A172 (cell line): ENCODE measurements around the gene ANKRD13B. TPM values are rescaled to one million over a fixed set of nuclear protein-coding genes. Genes with fewer than 3 reads are reported as not detected.

Experiments used
- DNase-seq: peaks from one replicate; pipeline ENCODE4 v3.0.0-alpha.2; 2015; ENCODE audit warnings: low spot score
- total RNA-seq: library from RNA; depleted of rRNA; stranded (reverse); fragments of >200 nt; shearing (Covaris generic); gene quantifications from 2 replicates; pipeline ENCODE4 v1.2.3, GENCODE V29; 2014

Gene ANKRD13B
- total RNA-seq, 1 experiment from 2014 or later, result 17.6 TPM

DNA sequence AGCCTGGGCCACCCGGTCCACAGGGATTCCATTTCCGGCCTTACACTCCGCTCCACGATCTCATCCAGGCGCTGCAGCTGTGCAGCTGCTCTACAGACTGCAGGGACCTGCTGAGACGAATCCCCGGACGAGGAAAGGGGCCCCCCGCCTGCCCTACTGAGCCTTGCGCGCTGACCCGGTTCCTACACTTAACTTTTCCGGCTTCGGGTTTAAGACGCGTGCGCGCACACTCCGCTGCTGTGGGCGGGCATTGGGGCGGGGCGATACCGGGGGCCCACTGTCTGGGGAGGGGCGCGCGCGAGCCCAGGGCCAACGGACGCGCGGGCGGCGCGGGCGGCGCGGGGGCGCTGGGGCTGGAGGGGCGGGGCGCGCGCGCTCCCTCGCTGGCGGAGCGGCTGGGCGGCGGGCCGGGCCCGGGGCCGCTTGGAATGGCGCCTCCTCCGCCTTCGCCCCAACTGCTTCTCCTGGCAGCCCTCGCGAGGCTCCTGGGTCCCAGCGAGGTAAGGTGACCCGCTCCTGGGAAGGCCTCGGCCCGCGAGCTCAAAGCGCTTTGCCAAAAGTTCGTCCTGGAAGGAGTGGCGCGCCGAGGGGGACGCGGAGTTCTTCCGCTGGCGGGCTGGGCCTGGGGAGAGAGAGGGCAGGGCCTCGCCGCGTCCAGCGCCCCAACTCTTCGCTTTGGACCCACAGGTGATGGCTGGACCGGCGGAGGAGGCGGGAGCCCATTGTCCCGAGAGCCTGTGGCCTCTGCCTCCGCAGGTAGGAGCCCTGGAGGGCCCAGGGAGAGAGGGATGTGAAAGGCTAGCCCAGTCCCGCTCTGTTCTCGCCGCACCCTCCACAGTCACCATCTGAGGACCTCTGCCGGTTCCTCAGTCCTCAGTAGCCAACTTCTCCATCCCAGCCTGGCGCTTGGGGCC lies 24.3 kb upstream of the ANKRD13B start, which contains the start of gene TP53I13:
TSS of gene TP53I13 (plus strand) at position 371 of the 914 bp plus-strand sequence. CDS start at position 429, 58 bp downstream.
- DNase-seq, result peak; percentile 61

DNA sequence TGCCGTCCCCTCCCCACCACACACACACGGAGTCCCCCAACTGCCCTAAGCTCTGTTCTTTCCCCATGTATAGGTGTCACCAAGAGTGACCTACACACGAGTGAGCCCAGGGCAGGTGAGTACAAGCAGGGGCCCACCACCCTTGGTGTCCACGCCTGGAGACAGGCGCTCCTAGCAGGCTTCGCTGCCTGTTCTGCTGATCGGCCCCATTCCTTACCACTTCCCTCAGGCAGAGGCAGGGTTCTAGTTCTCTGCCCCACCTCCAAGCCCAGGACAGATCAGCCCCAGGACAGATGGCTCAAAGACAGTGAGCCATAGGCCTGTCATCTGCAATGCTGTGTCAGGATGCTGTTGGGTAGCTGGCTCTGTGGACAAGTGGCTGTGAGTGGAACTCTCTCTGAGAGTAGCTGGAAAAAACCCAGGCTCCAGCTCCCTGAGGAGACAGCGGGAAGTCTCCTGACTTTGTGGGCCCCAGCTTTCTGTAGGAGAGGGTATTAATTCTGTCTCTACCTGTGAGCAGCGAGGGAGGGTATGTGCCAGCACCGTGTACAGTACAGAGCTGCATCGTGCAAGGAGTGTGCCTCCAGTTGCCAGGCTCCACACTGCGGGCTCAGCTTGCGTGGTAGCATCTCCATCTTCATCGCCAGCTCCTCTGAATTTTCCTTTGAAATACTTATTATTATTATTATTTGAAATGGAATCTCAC lies 23.5 kb upstream of the ANKRD13B start:
- DNase-seq, result no peak

DNA sequence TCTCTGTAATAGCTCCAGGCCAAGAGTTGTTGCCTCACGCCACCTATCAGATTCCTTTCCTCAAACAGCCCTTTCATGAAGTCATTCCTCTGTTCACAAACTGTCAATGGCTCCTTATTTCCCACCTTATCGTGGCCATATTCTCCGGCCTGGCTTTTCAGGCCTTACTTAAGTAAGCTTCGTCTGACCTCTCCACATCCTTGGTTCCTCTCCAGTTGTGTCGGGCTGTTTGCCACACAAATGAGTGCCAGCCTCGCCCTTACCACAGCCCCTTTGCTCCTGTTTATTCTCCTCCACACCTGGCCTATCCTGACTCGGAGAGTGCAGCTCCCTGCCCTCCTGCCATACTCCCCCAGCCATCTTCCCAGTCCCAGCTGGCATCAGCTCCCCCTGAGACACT lies 22.4 kb upstream of the ANKRD13B start:
- DNase-seq, result no peak

DNA sequence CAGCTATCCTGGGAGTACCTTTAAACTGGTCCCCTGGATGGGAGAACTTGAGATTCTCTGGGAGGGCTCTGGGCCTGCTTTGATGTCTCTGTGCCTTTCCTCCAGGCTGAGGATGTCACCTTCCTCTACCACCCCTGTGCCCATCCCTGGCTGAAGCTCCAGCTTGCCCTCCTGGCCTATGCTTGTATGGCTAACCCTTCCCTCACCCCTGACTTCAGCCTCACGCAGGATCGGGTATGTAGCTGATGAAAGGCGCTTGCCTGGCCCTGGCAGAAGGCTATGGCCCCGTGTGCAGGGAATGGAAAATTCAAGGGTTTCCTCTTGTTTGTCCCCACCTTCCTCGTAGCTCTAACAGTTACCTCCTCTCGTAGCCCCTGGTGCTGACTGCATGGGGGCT lies 21.4 kb upstream of the ANKRD13B start:
- DNase-seq, result no peak

DNA sequence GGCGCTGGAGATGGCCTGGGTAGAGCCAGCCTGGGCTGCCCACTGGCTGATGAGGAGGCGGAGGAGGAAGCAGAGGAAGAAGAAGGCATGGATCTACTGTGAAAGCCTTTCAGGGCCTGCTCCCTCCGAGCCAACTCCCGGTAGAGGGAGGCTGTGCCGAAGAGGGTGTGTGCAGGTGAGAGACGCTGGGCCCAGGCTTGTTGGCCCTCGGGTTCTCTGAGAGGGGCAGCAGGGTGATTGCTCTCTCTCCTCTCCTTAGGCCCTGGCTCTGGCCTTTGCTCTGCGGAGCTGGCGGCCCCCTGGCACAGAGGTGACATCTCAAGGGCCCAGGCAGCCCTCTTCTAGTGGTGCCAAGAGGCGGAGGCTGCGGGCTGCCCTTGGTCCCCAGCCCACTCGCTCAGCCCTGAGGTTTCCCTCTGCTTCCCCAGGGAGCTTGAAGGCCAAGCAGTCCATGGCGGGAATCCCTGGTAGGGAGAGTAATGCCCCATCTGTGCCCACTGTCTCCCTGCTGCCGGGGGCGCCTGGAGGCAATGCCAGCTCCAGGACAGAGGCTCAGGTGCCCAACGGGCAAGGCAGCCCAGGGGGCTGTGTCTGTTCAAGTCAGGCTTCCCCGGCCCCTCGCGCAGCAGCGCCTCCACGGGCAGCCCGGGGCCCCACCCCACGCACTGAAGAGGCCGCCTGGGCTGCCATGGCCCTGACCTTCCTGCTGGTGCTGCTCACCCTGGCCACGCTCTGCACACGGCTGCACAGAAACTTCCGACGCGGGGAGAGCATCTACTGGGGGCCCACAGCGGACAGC lies 20.9 kb upstream of the ANKRD13B start:
- no peak for DNase-seq

DNA sequence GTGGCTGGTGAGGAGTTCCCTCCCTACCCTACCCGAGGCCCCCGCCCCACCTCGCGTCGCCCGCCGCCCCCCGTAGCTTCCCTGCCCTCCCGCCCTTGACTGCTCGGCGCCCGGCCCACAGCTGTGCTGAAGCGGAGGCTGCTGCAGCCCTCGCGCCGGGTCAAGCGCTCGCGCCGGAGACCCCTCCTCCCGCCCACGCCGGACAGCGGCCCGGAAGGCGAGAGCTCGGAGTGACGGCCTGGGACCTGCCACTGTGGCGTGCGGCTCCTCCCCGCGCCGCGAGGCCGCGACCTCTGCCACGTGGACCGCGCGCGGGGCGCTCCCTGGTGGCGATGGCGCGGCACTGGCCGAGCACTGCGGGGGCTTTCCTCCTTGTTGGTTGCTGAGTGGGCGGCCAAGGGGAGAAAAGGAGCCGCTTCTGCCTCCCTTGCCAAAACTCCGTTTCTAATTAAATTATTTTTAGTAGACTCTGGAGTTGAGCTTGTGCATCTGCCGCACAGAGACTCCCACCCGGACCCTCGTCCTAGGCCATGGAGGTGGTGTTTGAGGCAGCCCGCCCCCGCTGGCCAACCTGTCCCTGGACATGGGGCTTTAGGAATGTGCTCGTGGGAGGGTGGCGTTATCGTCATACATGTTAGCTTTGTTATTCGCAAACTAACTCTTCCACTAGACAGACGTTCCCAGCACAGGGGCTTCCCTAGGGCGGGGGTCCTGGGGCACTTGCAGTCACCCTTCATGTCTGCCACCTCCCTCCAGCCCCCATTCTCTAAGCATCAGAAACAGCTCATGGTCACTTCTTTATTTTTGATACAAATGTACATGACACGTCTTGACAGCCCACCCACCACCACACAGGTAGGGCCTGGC lies 20.0 kb upstream of the ANKRD13B start:
- no peak for DNase-seq

DNA sequence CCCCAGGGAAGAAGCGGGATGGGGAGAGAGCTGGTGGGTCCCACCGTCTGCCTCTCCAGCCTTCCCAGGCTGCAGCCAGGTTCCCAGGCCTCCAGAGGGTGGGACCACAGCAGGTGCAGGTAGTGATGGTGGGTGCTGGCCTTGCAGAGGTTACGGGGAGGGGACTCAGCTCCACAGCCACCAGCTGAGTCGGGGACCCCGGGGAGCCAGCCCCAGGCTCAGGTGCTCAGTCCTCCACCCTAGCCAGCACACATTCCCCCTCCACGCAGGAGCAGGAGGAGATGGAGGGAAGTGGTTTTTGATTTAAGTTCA lies 19.4 kb upstream of the ANKRD13B start:
- no peak for DNase-seq

DNA sequence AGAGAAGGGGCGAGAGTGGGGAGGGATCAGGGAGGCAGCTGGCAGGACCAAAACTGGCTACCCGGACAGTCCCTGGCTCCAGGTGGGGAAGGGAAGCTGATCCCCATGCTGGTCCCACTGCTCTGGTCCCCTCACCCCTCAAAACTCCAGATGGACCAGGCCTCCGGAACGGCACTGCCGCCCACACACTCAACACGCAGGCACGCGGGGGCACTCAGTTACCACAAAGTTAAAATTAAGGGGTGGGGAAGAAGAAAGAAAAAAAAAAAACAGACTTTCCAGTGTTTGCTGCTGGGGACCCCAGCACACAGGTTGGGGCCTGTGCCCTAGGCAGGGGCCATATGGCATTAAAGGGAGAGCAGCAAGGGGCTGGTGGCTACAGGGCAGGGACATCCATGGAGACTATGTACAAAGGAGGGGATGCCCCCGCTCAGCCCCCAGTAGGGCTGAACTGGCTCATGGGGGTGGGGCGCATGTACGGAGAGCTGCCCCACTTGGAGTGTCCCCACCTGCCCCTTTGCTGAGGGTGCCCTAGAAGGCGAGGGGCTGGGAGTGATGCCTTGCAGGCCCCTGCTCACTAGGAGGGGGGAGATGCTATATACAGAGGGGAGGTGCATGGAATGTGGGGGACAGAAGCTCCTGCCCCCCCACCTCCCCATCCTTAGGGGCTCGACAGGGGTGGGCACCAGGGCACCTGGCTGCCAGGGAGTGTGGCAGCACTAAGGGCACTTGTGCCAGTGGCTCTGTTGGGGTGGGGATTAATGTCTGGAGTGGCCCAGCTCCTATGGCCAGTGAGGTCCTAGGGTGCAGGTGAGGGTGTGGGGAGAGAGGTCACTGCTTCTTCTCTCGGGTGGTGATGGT lies 18.8 kb upstream of the ANKRD13B start:
- DNase-seq, result no peak

DNA sequence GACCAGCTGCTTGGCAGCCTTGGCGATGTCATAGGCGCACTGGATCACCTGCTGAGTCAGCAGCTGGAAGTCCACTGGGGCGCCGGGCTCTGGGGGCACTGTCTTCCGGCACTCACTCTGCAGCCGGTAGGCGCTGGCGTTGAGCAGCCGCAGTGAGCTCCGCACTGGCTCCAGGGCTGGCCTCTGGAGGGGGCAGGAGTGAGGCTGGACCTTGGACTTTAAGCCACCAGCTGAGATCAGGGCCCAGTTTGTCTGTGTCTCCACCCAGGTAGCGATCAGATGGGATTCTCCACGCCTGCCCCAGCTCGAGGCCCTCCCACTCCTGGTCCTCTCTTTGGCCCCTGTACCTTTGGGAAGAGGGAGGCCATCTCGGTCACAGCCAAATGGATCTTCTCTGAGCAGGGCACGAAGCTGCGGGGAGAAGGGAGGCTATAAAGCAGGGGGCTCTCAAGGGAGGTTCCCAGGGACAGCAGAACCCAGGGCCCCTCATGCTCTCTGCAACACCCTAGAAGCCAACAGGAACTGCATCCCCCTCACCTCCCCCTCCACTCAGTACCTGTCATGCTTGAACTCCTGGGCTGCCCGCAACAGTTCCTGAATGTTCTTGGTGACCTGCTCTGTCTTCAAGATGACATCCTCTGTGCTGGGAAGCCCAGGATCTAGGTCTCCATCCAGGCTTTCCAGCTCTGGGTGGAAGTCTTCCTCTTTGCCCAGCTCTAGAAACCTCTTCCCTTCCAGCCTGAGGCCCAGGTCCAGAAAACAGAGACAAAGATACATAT lies 18.0 kb upstream of the ANKRD13B start:
- no peak for DNase-seq

DNA sequence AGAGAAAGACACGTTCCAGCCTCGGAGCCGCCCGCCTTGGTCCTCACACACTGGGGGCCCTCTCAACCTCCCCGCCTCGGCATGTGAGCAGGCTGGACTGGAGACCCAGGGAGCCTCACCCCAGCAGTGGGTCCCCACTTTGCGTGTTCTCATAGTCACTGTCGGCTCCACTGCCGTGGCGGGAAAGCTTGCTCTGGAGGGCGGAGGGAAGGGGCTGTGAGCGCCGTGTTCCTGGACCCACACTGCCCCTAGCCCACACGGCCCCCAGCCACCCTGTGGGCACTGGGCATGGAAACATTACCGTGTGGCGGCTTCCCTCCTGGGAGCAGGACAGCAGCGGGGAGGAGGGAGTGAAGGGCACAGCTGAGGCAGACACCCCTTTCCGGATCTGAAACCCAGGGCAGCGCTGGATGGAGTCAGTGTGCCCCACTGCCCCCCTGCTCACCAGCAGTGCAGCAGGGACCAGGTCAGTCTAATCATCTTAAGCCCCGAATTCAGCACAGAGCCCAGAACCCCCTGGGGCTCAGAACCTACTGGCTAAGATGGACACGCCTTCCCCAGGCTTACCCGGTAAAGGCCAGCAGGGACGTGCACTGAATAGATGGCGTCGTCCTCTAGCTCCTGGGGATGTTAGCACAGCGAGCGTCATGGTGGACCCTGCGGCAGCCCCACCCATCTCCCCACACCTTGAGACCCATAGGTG lies 17.3 kb upstream of the ANKRD13B start:
- DNase-seq, result no peak

DNA sequence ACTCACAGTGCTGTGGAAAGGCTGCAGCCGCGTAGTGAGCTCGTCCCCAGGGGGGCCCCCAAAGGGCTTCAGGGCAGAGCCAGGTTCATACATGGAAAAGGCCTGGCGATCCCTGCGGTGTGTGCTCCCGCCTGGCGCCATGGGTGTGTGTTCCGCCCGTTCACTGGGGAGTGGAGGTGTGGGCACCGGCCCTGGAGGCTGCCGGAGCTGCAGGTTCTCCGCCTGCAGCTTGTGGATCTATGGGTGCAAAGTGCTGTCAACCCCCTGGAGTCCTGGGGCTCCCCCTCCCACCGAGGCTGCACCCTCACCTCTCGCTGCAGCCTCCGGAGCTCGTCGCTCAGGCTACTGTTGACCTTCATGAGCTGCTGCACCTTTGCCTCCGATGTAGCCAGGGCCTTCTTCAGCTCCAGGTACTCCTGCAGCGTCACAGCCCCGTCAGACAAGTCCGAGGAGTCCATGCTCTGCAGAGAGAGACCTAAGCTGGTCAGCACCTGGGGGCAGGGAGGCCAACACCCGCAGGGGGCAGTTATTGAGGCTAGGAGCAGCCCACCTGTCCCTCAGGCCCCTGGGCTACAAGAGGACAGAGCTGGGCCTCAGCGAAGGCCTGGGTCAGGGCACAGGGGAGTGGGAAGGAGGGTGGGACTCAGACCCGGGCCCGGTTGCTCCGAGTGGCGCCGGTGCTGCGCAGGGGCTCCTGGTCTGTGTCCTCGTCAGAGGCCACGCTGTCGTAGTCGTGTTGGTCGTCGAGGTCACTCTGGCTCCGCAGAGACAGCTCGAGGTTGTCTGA lies 16.5 kb upstream of the ANKRD13B start:
- no peak for DNase-seq

DNA sequence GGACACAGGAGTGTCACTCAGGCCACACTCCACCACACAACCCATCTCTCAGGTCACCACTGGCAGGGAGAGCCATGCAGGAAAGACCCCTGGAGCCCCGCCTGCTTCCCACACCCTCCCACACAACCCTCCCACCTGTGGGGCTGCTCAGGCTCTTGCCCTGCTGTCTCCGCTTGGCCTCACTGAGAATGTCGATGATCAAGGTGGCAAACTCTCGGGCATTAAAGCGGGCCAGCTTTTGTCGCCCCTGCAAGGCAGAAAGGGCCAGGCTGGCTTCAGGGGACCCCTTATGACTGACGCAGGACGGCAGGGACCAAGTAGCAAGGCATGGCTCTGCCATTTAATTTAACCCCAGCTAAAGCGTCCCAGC lies 15.9 kb upstream of the ANKRD13B start:
- no peak for DNase-seq

DNA sequence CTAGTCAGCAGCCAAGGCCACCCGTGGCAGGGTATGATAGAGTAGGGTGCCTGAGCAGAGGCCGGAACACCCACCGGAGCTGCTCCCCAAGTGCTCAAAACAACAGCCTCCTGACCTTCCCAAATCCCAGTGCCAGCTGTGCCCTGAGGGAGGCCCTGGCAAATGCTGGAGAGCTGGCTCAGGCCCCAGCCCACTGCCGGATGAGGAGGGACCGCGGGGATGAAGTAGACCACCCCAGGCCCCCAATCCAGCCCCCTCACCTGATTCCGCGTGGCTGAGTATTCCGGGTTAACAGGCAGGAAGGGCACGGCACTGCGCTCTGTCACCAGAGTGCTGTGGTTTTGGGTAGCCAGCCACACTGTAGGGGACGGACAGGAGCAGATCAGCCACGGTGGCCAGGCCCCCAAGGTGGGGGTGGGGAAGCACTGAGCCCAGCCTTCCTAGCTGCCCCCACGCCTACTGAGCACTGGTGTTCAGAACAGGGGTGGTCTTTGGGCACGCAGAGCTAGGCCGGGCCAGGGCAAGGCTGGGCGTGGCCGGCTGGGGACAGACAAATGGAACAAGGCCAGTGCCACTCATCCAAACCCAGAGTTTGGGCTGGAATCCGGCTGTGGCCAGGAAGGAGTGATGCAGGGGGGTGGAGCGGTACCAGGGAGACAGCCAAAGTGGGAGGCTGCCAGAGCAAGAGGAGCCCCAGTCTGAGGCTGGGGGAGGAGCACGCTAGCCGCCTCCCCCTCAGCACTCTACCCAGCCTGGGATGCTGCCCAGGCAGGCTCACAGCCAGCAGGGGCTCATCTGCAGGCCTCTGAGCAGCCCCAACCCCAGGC lies 15.3 kb upstream of the ANKRD13B start:
- peak; percentile 59 for DNase-seq

DNA sequence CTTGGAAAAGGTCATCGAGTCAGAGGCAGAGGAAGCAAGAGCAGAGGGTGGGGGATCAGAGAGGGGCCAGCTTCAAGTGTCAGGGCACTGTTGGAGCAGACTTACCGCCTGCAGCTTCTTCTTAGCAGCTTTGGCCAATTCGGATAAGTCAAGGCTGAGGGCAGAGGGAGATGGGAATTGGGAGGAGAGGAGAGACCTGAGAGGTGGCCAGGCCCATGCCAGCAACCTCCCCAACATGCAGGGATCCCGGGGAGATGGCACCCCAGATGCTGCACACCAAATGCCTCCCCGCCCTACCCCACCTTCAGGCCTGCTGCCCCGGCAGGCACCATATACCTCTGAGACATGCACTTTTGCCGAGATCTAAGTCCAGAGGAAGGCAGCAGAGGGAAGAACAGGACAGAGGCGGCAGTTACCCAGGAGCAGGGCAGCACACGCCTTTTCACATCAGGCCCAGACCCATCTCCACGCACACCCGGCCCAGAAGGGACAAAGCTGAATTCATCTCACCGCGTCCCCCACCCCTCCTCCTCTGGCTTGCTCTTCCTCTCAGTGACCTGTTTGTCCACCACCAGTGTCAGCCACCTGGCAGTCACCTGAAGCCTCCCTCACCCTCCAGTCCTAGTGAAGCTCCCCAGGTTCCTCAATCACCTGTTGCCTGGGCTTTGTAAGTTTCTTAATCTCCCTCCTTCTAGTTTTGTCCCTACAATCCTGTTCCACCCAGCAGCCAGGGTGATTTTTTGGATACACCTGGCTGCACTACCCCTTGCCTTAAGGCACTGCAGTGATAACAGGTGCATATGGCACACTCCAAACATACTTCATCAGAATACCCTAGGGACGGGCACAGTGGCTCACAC lies 14.1 kb upstream of the ANKRD13B start:
- DNase-seq, result no peak

DNA sequence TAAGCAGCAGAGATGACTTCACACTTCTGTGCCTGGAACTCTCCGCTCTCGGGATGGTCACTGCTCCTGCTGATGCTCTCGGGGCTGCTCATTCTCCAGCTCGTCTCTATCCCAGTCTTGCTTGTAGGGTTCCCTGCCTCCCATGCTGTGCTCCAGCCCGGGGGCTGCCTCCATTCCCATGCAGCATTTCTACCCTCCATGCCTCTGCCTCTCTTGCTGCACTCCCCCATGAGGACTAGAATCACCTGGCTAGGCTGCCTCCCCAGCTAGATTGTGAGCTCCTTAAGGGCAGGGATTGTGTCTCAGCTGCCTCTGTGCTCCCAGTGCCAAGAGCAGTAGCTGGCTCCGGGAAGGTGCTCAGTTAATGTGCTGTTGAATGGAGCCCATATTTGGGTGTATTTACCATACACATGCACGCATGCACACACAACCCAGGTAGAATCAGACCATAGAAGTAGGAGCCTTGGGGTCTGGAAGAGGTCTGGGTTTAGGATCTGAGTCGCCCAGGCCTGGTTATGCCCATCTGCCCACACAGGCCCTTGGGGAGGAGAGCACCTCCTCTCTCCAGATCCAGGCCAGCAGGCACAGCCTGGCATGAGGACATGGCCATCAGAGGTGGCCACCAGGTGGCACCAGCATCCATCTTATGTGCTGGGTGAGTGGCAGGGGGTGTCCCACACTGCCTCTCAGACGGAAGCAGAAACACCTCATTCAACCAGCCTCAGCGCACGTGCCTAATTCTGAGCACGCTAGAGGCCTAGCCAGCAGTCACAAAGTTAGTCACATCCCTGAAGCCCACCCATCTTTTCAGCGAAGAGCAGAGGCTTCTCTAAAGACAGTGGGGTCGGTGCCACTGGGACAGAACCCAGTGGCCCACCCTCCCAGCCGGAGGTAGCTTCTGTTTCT lies 12.8 kb upstream of the ANKRD13B start:
- peak; percentile 85 for DNase-seq
